ENCODE measurements around the gene NT5C3A.
"Not testable (repeated sequence)": the region's sequence is repeated elsewhere in the genome, so short reads cannot be mapped to it uniquely, and the experiment has no call there.

The NT5C3A gene

DNA sequence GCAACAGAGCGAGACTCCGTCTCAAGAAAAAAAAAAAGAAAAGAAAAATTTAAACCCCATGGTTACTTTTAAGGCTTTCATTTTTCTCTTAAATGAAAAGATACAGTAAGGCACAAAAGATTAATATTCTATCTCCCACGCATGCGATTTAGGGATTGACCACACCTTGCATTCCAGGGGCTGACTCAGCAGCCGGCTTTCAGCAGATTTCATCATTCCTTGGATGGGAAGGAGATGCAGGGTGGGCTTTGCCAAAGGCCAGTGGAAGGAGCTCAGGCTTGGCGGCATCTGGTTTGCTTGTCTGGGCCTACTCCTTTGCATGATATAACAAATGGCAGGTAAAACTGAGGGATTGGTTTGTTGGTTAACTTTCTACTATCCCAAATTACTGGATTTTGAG is 83.3 kb downstream of the NT5C3A start:
- not testable (repeated sequence) for DNase-seq (ENCODE audit: low read depth)

DNA sequence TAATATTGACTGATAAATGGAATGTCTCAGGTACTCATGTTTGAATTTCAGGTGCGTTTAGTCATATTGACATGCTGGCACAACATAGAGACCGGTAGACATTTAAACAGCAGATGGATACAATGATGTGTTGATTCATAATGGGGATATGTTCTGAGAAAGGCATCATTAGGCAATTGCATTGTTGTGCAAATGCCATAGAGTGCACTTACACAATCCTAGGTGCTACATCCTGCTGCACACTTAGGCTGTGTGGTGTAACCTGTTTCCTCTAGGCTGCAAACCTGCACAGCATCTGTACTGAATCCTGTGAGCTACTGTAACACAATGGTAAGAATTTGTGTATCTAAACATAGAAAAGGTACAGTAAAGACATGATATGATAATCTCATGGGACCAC is 85.4 kb downstream of the NT5C3A start:
- DNase-seq (ENCODE audit: low read depth) = not testable (repeated sequence)

DNA sequence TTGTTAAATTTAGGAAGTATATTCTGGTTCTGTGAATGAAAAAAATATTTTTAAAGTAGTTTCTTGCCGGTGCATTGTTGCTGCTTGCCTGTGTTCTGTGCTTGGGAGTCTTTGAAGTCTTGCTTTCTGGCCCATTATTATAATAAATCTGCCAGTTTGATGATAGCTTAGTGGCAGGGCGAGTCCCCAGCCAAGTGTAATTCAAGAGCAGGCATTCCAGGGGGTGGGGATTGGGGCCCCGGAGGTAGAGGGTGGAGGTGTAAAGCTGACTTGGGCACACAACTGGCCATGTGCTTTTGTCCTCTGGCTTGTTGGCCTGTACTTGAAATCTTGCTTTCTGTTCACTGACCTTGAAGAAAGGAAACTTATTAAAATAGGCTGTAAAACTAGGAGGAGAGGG is 90.6 kb downstream of the NT5C3A start:
- DNase-seq (ENCODE audit: low read depth) = not testable (repeated sequence)

DNA sequence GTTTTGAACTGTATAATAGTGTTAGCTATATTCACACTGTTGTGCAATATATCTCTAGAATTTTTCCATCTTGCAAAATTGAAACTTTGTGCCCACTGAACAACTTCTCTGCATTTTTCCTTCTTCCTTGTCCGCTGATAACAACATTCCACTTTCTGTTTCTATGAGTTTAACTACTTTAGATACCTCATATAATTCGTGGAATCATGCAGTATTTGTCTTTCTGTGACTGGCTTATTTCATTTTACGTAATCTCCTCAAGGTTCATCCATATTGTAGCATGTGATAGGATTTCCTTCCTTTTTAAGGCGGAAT is 95.4 kb downstream of the NT5C3A start:
- DNase-seq (ENCODE audit: low read depth) = not testable (repeated sequence)

DNA sequence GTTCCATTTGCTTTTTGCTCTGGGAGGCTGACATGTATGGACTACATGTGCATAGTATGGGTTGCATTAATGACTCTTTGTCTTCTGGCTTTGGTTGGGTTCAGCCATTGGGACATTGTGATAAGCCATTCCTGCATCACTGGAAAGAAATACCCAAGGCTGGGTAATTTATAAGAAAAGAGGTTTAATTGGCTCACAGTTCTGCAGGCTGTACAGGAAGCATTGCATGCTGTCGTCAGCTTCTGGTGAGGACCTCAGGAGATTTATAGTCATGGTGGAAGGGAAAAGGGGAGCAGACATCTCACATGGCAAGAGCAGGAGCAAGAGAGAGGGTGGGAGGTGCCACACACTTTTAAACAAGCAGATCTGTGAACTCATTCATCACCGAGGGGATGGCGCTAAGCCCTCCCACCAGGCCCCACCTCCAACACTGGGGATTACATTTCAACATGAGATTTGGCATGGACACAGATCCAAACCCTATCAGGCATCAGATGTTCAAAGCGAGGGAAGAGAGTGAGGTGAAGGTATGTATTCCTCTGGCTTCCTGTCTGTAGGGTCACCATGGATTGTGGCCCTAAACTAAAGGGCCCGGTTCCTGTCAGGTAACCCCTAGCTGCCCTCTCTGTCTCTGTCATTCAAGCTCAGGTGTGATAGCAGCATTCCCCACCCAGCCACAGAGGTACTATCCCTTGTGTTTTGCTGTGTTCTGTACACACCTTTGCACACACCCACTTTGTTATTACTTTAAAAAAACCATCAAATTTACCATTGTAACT is 95.9 kb downstream of the NT5C3A start:
- not testable (repeated sequence) for DNase-seq (ENCODE audit: low read depth)

DNA sequence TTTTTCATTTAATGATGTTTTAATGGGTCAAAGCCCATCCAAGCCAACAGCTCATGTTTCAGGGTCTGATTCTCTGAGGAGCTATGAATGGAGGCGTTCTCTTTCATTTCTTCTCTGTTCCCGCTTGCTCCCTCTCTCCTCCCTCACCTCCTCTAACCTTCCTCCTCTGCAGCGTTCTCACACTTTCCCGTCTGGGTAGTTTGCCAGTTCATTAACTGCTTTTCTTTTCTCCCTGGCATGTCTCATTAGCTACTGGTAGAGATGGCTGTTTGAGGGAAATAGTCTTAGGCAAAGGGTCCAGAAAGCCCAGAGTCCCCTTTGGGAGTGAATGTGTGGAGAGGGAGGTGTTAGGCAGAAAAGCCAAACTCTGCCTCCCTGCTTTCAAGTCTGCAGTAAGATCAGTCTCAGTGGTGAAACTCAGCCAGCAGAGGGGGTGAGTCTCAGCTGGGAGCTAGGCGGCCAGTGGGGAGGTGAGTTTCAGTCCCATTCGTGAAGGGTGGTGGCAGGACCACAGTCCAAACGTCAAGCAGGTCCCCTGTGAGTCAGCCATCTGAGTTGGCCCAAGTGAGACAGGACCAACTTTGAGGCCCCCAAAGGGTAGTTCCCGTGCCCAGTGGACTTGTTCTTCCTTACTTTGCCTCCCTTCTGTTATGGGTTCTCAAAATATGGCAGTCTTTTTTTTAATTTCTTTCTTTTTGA is 98.0 kb downstream of the NT5C3A start:
- not testable (repeated sequence) for DNase-seq (ENCODE audit: low read depth)

All from non-pigmented ciliary epithelial cell (primary cell).